WTC11 (cell line): ENCODE data around the gene MYLK3.

Source experiments
- ATF3 ChIP-seq: sonication (generic); formaldehyde crosslinking; conservative IDR thresholded peaks from 2 replicates; pipeline ENCODE4 v1.8.1; 2022; ENCODE audit warnings: mild to moderate bottlenecking, missing genetic modification reagents
- CTCF ChIP-seq: fragments of 200-600 bp; IDR thresholded peaks from 2 replicates; pipeline ENCODE4 v1.8.0; 2022; ENCODE audit warnings: antibody characterized with exemption
- E2F5 ChIP-seq: sonication (generic); formaldehyde crosslinking; IDR thresholded peaks from 2 replicates; pipeline ENCODE4 v1.8.1; 2022; ENCODE audit warnings: mild to moderate bottlenecking, moderate library complexity, missing genetic modification reagents
- FOXK1 ChIP-seq: sonication (generic); formaldehyde crosslinking; IDR thresholded peaks from 2 replicates; pipeline ENCODE4 v1.8.0; 2022; ENCODE audit warnings: mild to moderate bottlenecking, moderate library complexity, missing genetic modification reagents
- USF1 ChIP-seq: sonication (generic); formaldehyde crosslinking; IDR thresholded peaks from 2 replicates; pipeline ENCODE4 v1.8.0; 2022; ENCODE audit warnings: mild to moderate bottlenecking, missing genetic modification reagents
- USF2 ChIP-seq: sonication (generic); formaldehyde crosslinking; IDR thresholded peaks from 2 replicates; pipeline ENCODE4 v1.8.1; 2023; ENCODE audit warnings: mild to moderate bottlenecking, missing genetic modification reagents, moderate library complexity
- ZNF317 ChIP-seq: sonication (generic); formaldehyde crosslinking; IDR thresholded peaks from 2 replicates; pipeline ENCODE4 v1.8.1; 2023; ENCODE audit warnings: low read depth, mild to moderate bottlenecking, moderate library complexity, missing genetic modification reagents, borderline replicate concordance

- TF ChIP-seq E2F5 (no peak), CTCF (no peak), ZNF317 (CRISPR knock-in tag) (no peak), ATF3 (CRISPR knock-in tag) (no peak), USF1 (CRISPR knock-in tag) (no peak), USF2 (CRISPR knock-in tag) (no peak), FOXK1 (no peak)
These were observed 57.6 kb downstream of the MYLK3 start for GRCh38 chr16:46690281-46691178.
